ENCODE results near the gene HMGN4. TPM values are rescaled to one million over a fixed set of nuclear protein-coding genes. Genes with fewer than 3 reads are reported as not detected.

Gene HMGN4
- total RNA-seq, 1 experiment from 2014 or later, result 73.8 TPM

- POLR2A ChIA-PET, result no interaction called here
These were observed 39.5 kb downstream of the HMGN4 start for GRCh38 chr6:26577720-26578072.

More at GRCh38 chr6:26577720-26578072, 39.5 kb downstream of the HMGN4 start:
- RAD21 ChIA-PET (ENCODE audit: low non-redundant PET in 1 of 2, low total read pairs in 2 of 2, uncharacterized antibody in 2 of 2, unreplicated experiment in 2 of 2), result no interaction called here
- CTCF ChIA-PET, result interaction anchor here (1.7 to 4.1 kb wide), 2 partner anchors 17 to 236 kb away, joined by 4 to 45 read pairs; no protein-coding TSS in a partner anchor
- no peak for ATAC-seq
- Histone ChIP-seq H3K9me3 (ENCODE audit: control insufficient read depth in 1 of 2, insufficient read depth in 1 of 2, low read depth in 1 of 2, low read length in 2 of 2) (no peaks in the 10 kb centered on the region), H3K9me2 (ENCODE audit: insufficient read depth) (no peaks in the 10 kb centered on the region), H3K27me3 (ENCODE audit: insufficient read depth, low read length) (no peaks in the 10 kb centered on the region), H4K20me1 (ENCODE audit: insufficient read depth) (no peaks in the 10 kb centered on the region), H2AFZ (ENCODE audit: low read depth, low read length, poor library complexity, severe bottlenecking) (peak overlapping the region; percentile 90), H3K36me3 (ENCODE audit: control insufficient read depth in 1 of 2, insufficient read depth in 2 of 2, low read length in 2 of 2) (no peaks in the 10 kb centered on the region), H3K4me3 (replicated peaks in 1 of 2; ENCODE audit: low read depth in 1 of 2, low read length in 2 of 2) (peak overlapping the region in 1 of 2 experiments; percentile 33; a peak in 1 of 4 replicates), H3K79me2 (ENCODE audit: insufficient read depth, low read length) (no peaks in the 10 kb centered on the region), H3K4me1 (ENCODE audit: control insufficient read depth in 1 of 2, insufficient read depth in 2 of 2, low read length in 2 of 2) (peaks cover 3 to 35% of the 10 kb centered on the region in 2 experiments; a peak in 3 of 4 replicates), H3K9ac (ENCODE audit: low read length) (no peak overlapping the region), H3K27ac (ENCODE audit: low read depth, low read length) (no peak overlapping the region), H3K4me2 (ENCODE audit: low read length) (peak overlapping the region; percentile 63)
- BruUV-seq (replicated peaks), result no TSS peak
- no peak for DNase-seq (ENCODE audit: low read depth, low spot score)
- intact Hi-C loops (cut with micrococcal nuclease), result loop anchor here (10.0 kb wide), 2 partner anchors 513 to 657 kb away; no protein-coding TSS in a partner anchor
- TF ChIP-seq CTCF (IDR thresholded peaks at IDR 0.05 in 2 of 3, conservative IDR thresholded peaks at IDR 0.05 in 1 of 3; ENCODE audit: borderline replicate concordance in 1 of 3, insufficient read depth in 1 of 3, low read depth in 2 of 3, low read length in 2 of 3) (no peak), ZNF274 (IDR thresholded peaks at IDR 0.05; ENCODE audit: low read depth, low read length) (no peak), POLR2A (IDR thresholded peaks at IDR 0.05; ENCODE audit: borderline replicate concordance, extremely low read depth, insufficient read depth, insufficient read length) (no peak), EGR1 (IDR thresholded peaks at IDR 0.05; ENCODE audit: low read depth) (no peak), FOSL1 (IDR thresholded peaks at IDR 0.05; ENCODE audit: low read depth) (no peak), ZBTB33 (IDR thresholded peaks at IDR 0.05; ENCODE audit: extremely low read depth, insufficient replicate concordance, low read length) (no peak), CBX3 (IDR thresholded peaks at IDR 0.05; ENCODE audit: low read depth) (no peak), REST (IDR thresholded peaks at IDR 0.05; ENCODE audit: low read depth) (no peak), SIN3A (IDR thresholded peaks at IDR 0.05; ENCODE audit: low read depth) (no peak), EZH2phosphoT487 (IDR thresholded peaks at IDR 0.05; ENCODE audit: borderline replicate concordance) (no peak), YY1 (IDR thresholded peaks at IDR 0.05; ENCODE audit: extremely low read depth, insufficient replicate concordance, low read depth, low read length) (no peak)

All from HCT116 (cell line).